Left ventricle myocardium inferior (tissue), 1 donor: ENCODE results near the gene TYW5. TPM values are rescaled to one million over a fixed set of nuclear protein-coding genes. Genes with fewer than 3 reads are reported as not detected.
A peak's percentile ranks its signal among the peaks of the same experiment; 100 is the strongest.

Source experiments
- DNase-seq: peaks from one replicate; pipeline ENCODE4 v3.0.0-alpha.2; 2020
- H3K27ac ChIP-seq: fragments of 200-600 bp; replicated peaks from 2 replicates; pipeline ENCODE4 v1.8.0; 2021
- H3K27me3 ChIP-seq: fragments of 200-600 bp; 2 replicates; pipeline ENCODE4 v1.8.0; 2021; ENCODE audit warnings: low read depth
- H3K36me3 ChIP-seq: fragments of 200-600 bp; 2 replicates; pipeline ENCODE4 v1.8.0; 2021
- H3K4me1 ChIP-seq: fragments of 200-600 bp; 2 replicates; pipeline ENCODE4 v1.8.0; 2021
- H3K4me3 ChIP-seq: fragments of 200-600 bp; 2 replicates; pipeline ENCODE4 v1.8.0; 2021; ENCODE audit warnings: mild to moderate bottlenecking, moderate library complexity
- H3K9me3 ChIP-seq: fragments of 200-600 bp; replicated peaks from 2 replicates; pipeline ENCODE4 v1.8.0; 2021
- CTCF ChIP-seq: fragments of 200-600 bp; IDR thresholded peaks from 2 replicates; pipeline ENCODE4 v1.8.0; 2021; ENCODE audit warnings: antibody characterized with exemption, mild to moderate bottlenecking, borderline replicate concordance
- intact Hi-C: fragments of 100-400 bp; cut with micrococcal nuclease; formaldehyde crosslinking; loops from one replicate; pipeline ENCODE4 v1.11.0; 2022
- total RNA-seq: library from RNA; stranded (reverse); fragmentation: NEBNext Ultra II Directional; extraction: Animal tissue kit (Norgen Biotek cat#: 25700); gene quantifications from one replicate; pipeline ENCODE4 v1.2.1, GENCODE V29; 2021
- donor health status: DM: no; HTN: yes; CAD: no; lungs with severe emphysema.

The TYW5 gene
- total RNA-seq, 1 donor from 2014 or later: 2.9 TPM

- no peak overlapping the region for H3K27ac ChIP-seq
- no peak for TF ChIP-seq CTCF
- no peak for DNase-seq
- H3K36me3 ChIP-seq: no peaks in the 10 kb centered on the region
- intact Hi-C loops: no loop called here
- H3K27me3 ChIP-seq: no peaks in the 10 kb centered on the region
- H3K4me3 ChIP-seq: no peak overlapping the region
- peaks cover 13% of the 10 kb centered on the region for H3K4me1 ChIP-seq
- no peaks in the 10 kb centered on the region for H3K9me3 ChIP-seq
Observed at GRCh38 chr2:199994896-199995295, 39.6 kb upstream of the TYW5 start.

DNA sequence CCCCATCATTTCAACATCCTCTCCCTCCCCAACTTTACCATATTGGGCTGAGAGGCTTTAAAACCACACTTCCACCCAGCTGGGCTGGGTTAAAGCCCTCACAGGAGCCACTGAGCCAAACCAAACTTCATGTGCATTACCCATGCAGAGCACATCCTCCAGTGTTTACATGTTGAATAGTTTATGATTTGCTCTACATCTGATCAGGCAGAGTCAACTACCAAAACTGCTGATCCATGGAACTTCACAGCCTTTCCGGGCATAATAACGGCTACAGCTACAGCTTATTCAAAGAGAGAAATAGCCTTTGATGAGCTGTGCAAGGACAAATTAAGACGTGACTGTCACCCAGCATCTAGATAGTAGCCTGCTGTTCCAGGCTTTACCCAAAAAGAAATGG lies 39.1 kb upstream of the TYW5 start:
- H3K36me3 ChIP-seq: no peaks in the 10 kb centered on the region
- DNase-seq: no peak
- no peak for TF ChIP-seq CTCF
- H3K4me1 ChIP-seq: peaks cover 13% of the 10 kb centered on the region
- H3K9me3 ChIP-seq: no peaks in the 10 kb centered on the region
- H3K27ac ChIP-seq: no peak overlapping the region
- no peaks in the 10 kb centered on the region for H3K27me3 ChIP-seq
- intact Hi-C loops: no loop called here
- H3K4me3 ChIP-seq: no peak overlapping the region

DNA sequence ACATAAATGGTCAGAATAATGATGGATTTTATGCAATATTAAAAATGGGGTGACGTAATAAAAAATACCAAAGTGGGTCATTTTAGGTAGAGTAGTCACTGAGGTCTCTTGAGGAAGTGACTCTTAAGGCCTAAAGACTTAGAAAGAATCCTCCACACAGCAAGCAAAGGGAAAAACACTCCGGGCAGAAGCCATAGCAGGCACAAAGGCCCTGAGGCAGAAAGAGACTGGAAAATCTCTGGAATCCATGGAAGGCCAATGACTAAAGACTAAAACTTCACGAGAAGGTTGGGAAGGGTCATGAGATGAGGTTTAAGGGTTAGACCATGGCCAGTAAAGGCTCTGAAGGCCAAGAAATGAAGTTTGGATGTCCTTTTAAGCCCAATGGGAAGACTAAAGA lies 37.0 kb upstream of the TYW5 start:
- Histone ChIP-seq H3K9me3 (no peaks in the 10 kb centered on the region), H3K27me3 (no peaks in the 10 kb centered on the region), H3K27ac (no peak overlapping the region), H3K4me1 (peaks cover 25% of the 10 kb centered on the region), H3K4me3 (no peak overlapping the region), H3K36me3 (no peaks in the 10 kb centered on the region)
- TF ChIP-seq CTCF: no peak
- DNase-seq: no peak
- intact Hi-C loops: no loop called here

GRCh38 chr2:199991691-199992090 lies 36.4 kb upstream of the TYW5 start:
- H3K27me3 ChIP-seq: no peaks in the 10 kb centered on the region
- no peak for DNase-seq
- TF ChIP-seq CTCF: no peak
- no peak overlapping the region for H3K27ac ChIP-seq
- no peaks in the 10 kb centered on the region for H3K9me3 ChIP-seq
- H3K36me3 ChIP-seq: no peaks in the 10 kb centered on the region
- intact Hi-C loops: no loop called here
- H3K4me1 ChIP-seq: peaks cover 21% of the 10 kb centered on the region
- no peak overlapping the region for H3K4me3 ChIP-seq

DNA sequence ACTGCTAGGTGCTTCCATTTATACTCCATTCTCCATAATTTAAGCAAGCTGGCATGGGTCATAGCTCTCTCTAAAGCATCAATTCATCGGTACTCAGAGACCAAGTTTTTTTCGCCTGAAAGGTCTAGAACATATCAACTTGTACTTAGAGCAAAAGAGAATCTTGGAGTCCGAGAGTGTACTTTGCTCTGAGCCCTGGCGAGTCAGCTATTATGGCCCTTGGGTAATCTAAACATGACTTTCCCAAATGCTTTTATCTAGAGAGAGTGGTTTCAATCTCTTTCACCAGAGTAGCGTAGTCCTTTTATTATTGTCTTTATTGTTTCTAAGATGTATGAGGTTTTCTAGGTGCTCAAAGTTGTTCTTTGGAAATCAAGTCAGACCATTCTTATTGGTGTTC lies 34.5 kb upstream of the TYW5 start:
- no peak for DNase-seq
- Histone ChIP-seq H3K4me1 (peaks cover 17% of the 10 kb centered on the region), H3K27ac (no peak overlapping the region), H3K36me3 (no peaks in the 10 kb centered on the region), H3K9me3 (no peaks in the 10 kb centered on the region), H3K4me3 (no peak overlapping the region), H3K27me3 (no peaks in the 10 kb centered on the region)
- no peak for TF ChIP-seq CTCF
- intact Hi-C loops: no loop called here

GRCh38 chr2:199988151-199988550 lies 32.9 kb upstream of the TYW5 start:
- H3K36me3 ChIP-seq: no peaks in the 10 kb centered on the region
- no peak for TF ChIP-seq CTCF
- DNase-seq: no peak
- peak overlapping the region; percentile 45 for H3K27ac ChIP-seq
- H3K9me3 ChIP-seq: no peaks in the 10 kb centered on the region
- H3K27me3 ChIP-seq: no peaks in the 10 kb centered on the region
- H3K4me3 ChIP-seq: peak overlapping the region; percentile 22
- intact Hi-C loops: no loop called here
- peaks cover 17% of the 10 kb centered on the region for H3K4me1 ChIP-seq
